HG03520 (cell line): ENCODE results near the gene IFNA13.
A peak's percentile ranks its signal among the peaks of the same experiment; 100 is the strongest.

ENCODE experiments used
- ATAC-seq: cut with Tn5 transposase; IDR thresholded peaks from one replicate; pipeline ENCODE4 v1.9.1; 2021; ENCODE audit warnings: mild to moderate bottlenecking, moderate library complexity; ENCODE audit not compliant: unreplicated experiment

Gene IFNA13

GRCh38 chr9:21357479-21358460 lies 10.1 kb downstream of the IFNA13 start:
- ATAC-seq: peak; percentile 92

GRCh38 chr9:21350787-21351186 lies 17.1 kb downstream of the IFNA13 start, which contains the start of gene IFNA6:
TSS of gene IFNA6 (minus strand) at chr9:21350887. CDS start at chr9:21350887, 0 bp downstream.
- ATAC-seq: no peak

GRCh38 chr9:21348430-21348970 lies 19.4 kb downstream of the IFNA13 start:
- ATAC-seq: no peak

GRCh38 chr9:21340735-21341134 lies 27.1 kb downstream of the IFNA13 start:
- ATAC-seq: no peak

- ATAC-seq: no peak
Observed at GRCh38 chr9:21336457-21336856, 31.4 kb downstream of the IFNA13 start.

GRCh38 chr9:21334701-21335632 lies 32.9 kb downstream of the IFNA13 start, which contains the start of gene KLHL9:
TSS of gene KLHL9 (minus strand) at chr9:21335404. CDS start at chr9:21334859, 545 bp downstream.
- ATAC-seq: peak; percentile 81

GRCh38 chr9:21333226-21333625 lies 34.6 kb downstream of the IFNA13 start:
- ATAC-seq: no peak

- ATAC-seq: no peak
Observed at GRCh38 chr9:21331676-21332402, 36.0 kb downstream of the IFNA13 start.

GRCh38 chr9:21326526-21327139 lies 41.2 kb downstream of the IFNA13 start:
- ATAC-seq: no peak

GRCh38 chr9:21324047-21324446 lies 43.8 kb downstream of the IFNA13 start:
- ATAC-seq: no peak

GRCh38 chr9:21322911-21323461 lies 44.9 kb downstream of the IFNA13 start:
- ATAC-seq: no peak

- ATAC-seq: no peak
Observed at GRCh38 chr9:21320465-21320864, 47.4 kb downstream of the IFNA13 start.

- ATAC-seq: peak; percentile 85
Observed at GRCh38 chr9:21317956-21318923, 49.6 kb downstream of the IFNA13 start.
